HG03442 (cell line): ENCODE measurements around the gene NOP9.
"Not testable (repeated sequence)": the region's sequence is repeated elsewhere in the genome, so short reads cannot be mapped to it uniquely, and the experiment has no call there.

Source experiments
- ATAC-seq: cut with Tn5 transposase; IDR thresholded peaks from one replicate; pipeline ENCODE4 v1.9.1; 2021; ENCODE audit warnings: mild to moderate bottlenecking, moderate library complexity; ENCODE audit not compliant: unreplicated experiment

Gene NOP9

DNA sequence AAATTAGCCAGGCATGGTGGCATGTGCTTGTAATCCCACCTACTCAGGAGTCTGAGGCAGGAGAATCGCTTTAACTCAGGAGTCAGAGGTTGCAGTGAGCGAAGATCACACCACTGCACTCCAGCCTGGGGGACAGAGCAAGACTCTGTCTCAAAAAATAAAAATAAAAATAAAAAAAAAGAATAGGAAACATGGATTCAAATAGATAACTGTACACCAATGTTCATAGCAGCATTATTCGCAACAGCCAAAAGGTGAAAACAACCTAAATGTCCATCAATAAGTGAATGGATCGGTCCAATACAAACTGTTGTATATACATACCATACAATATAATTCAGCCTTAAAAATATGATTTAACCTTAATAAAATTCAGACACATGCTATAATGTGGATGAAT lies 43.2 kb downstream of the NOP9 start:
- no peak for ATAC-seq

DNA sequence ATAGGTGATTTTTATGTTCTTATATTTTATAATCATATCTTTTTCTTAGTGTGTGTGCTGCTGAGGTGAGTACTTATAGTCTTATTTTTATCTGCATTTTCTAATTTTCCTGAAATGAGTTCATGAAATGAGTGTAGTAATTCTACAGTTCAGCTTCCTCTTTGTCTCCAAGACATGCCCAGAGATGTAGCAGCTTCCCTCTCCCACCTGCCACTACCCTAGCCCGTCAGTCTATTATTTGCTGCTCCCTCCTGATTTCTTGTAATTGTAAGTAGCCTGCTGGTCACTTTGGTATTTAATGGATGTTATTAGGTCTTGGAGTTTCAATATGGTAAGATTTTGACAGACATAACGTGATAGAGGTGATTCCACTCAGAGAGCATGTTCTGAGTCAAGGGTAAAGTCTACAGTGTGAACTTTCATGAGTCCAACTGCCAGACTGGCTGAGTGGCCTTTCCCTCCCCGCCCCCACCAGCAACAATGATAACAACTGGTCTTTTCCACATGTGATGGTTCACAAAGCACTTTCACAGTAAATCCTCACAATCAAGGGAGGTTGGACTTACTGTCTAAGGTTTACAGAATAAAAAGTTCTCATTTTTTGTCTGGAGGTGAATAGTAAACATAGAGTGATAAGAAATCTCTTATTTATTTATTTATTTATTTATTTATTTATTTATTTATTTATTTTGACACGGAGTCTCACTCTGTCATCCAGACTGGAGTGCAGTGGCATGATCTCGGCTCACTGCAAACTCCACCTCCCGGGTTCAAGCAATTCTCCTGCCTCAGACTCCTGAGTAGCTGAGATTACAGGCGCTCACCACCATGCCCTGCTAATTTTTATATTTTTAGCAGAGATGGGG lies 44.4 kb downstream of the NOP9 start:
- ATAC-seq, result no peak

DNA sequence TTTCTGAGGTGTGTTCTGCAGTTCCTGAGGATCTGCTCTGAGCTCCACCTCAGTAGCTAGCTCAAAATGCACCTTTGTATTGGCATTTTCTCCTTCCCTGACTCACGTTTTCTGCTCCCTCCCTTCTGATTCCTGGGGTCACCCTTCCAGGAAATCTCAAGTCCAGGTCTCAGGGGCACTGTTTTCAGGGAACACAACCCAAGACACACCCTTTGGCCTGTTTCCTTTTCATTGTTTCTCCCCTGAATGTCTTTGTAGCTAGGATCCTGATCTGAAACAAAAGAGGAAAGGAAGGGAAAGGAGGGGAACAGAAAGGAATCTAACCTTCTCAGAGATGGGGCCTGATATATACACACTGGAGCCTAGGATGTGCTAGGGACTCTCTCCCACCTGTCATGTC lies 47.5 kb downstream of the NOP9 start:
- no peak for ATAC-seq

DNA sequence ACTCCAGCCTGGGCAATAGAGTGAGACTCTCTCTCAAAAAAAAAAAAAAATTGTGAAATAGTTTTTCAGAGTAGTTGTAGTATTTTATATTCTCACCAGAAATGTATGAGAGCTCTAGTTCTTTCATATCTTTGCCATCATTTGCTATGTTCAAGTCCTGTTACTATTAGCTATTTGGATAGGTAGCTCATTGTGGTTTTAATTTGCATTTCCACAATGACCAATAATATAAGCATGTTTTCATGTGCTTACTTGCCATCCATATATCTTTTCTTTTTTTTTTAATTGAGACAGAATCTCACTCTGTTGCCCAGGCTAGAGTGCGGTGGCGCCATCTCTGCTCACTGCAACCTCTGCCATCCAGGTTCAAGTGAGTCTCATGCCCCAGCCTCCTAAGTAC lies 48.5 kb downstream of the NOP9 start:
- ATAC-seq, result no peak

DNA sequence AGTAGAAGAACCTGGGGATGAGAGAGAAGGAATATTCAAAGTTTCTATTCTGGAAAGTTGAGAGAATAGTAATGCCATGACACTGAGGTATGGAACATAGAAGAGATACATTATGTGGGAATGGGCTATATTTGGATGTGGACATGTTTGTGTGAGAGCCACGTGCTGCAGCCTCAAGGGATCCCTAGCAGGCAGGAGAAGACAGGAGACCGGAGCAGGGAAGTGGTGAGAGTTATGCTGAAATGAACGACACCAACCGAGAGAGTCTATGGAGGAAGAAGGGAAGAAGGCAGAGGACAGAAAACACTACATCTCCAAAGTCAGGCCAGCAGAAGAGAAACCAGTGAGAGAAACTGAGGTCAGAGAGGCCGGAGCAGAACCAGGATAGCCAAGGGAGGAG lies 50.1 kb downstream of the NOP9 start:
- no peak for ATAC-seq

DNA sequence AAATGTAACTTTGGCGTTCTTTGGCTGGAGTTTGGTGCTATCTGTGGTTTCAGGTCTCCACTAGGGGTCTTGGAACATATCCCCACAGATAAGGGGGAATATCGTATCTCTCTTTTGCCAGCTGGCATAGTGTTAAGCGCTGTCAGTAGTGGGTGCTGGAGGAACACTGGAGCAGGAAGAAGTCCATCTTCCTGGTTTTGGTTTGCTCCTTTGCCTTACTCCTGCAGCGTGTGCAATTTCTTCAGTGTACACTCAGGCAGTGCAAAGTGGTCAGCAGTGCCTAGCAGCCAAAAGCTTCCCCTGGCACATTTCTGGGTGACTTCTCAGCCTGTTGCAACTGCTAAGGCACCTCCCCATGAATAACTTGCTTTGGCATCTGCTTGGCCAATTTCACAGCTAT lies 51.9 kb downstream of the NOP9 start:
- no peak for ATAC-seq

DNA sequence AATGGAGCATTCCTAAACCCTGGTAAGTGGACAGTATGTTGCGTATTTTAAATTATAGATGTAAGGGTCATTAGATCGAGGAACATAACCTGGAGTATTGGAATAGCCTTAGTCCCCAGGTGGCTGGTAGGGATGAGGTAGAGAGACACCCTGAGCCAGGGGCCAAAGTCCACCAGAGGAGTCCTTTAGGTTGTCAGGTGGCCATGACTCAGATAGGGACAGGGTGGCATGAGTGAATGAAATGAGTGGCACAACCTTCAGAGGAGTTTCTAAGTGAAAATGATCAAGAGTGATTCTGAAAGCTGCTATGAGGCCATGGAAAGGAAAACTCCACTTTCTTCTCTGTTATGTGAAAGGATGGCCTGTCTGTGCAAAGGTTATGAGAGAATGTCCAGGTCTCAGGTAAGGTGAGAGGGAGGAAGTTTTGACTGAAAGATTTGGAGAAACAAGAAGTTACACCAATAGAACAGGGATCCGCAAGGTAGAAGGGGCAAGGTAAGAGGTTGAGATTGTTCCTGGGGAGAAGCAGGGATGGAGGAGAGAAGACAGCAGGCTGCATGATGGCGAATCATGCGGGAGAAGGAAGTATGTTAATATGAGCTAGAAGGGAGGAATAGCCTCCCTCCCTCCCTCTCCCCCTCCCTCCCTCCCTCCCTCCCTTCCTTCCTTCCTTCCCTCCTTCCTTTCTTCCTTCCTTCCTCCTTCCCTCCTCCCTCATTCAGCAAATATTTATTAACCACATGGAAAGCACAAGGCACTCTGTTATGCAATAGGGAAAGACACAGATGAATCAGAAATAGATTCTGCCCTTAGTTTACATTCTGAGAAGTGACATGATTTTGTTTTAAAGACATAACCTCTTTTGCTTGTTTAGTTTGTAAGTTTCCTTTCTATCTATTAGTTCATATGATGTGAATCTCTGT lies 54.2 kb downstream of the NOP9 start:
- ATAC-seq, result no peak

DNA sequence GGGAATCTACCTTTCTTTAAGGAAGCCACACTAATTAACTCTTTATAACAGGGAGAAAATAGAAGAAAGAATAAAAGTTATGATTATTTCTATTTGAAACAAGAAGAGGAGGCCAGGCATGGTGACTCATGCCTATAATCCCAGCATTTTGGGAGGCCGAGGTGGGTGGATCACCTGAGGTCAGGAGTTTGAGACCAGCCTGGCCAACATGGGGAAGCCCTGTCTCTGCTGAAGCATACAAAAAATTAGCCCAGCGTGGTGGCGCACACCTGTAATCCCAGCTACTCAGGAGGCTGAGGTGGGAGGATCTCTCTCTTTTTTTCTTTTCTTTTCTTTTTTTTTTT lies 54.8 kb downstream of the NOP9 start:
- not testable (repeated sequence) for ATAC-seq

DNA sequence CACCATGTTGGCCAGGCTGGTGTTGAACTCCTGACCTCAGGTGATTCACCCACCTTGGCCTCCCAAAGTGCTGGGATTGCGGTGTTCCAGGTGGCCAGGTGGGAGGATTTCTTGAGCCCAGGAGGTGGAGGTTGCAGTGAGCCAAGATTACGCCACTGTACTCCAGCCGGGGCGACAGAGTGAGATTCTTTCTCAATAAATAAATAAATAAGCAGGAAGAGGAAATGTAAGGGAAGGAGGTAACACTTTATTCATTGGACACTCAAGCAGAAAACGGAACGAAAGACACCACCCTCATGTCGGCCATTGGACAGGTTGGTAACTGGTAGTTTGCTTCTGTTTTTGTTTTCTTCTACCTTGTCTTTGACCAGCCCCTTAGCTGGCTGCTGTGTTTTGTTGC lies 55.4 kb downstream of the NOP9 start:
- ATAC-seq, result no peak

DNA sequence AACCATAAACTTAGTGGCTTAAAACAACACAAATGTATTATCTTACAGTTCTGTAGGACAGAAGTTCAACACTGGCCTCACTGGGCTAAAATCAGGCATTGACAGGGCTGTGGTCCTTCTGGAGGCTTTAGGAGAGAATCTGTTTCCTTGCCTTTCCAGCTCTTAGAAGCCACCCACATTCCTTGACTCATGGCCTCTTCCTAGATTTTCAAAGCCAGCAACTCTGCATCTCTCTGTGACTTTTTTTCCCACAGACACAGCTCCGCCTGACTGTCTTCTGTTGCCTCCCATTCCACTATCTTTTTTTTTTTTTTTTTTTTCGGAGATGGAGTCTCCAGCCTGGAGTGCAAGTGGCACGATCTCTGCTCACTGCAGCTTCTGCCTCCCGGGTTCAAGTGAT lies 56.6 kb downstream of the NOP9 start:
- ATAC-seq, result no peak
